Measurements from ENCODE around the gene DOK3.

Gene DOK3

GRCh38 chr5:177472460-177473442 lies 36.9 kb downstream of the DOK3 start:
- peak overlapping the region; percentile 77 for H3K9ac ChIP-seq (ENCODE audit: low read length)
- no peaks in the 10 kb centered on the region for H3K9me2 ChIP-seq (replicated peaks; ENCODE audit: insufficient read depth, low read length)
- H3K27ac ChIP-seq (ENCODE audit: low read depth, low read length), result peak overlapping the region; percentile 61
- H3K9me3 ChIP-seq (ENCODE audit: insufficient read depth, low read length), result no peaks in the 10 kb centered on the region
- H3K4me3 ChIP-seq (ENCODE audit: insufficient read depth, low read length, poor library complexity, severe bottlenecking), result peak overlapping the region; percentile 75
- H3F3A ChIP-seq (ENCODE audit: insufficient read depth), result no peaks in the 10 kb centered on the region; the same call in 1 of the 2 replicates
- no peaks in the 10 kb centered on the region for H3K36me3 ChIP-seq (ENCODE audit: low read length)
- H2AFZ ChIP-seq (ENCODE audit: low read depth, low read length, severe bottlenecking), result peak overlapping the region; percentile 16
- peaks cover 13% of the 10 kb centered on the region for H3K79me2 ChIP-seq (ENCODE audit: insufficient read depth, low read length)
- no peaks in the 10 kb centered on the region for H4K20me1 ChIP-seq (ENCODE audit: low read depth, low read length)
- no peak for TF ChIP-seq CTCF (IDR thresholded peaks at IDR 0.05; ENCODE audit: insufficient read depth, low read length, poor library complexity, severe bottlenecking)
- peak overlapping the region; percentile 78 for H3K4me2 ChIP-seq (ENCODE audit: low read depth, low read length, poor library complexity, severe bottlenecking)
- no peaks in the 10 kb centered on the region for H3K27me3 ChIP-seq (ENCODE audit: low read length)

GRCh38 chr5:177471610-177472356 lies 37.8 kb downstream of the DOK3 start:
- H3K4me2 ChIP-seq (ENCODE audit: low read depth, low read length, poor library complexity, severe bottlenecking), result peak overlapping the region; percentile 78
- H3K9ac ChIP-seq (ENCODE audit: low read length), result peak overlapping the region; percentile 77
- peaks cover 13% of the 10 kb centered on the region for H3K79me2 ChIP-seq (ENCODE audit: insufficient read depth, low read length)
- TF ChIP-seq EZH2phosphoT487 (conservative IDR thresholded peaks at IDR 0.05; ENCODE audit: low read length) (no peak), CTCF (IDR thresholded peaks at IDR 0.05; ENCODE audit: insufficient read depth, low read length, poor library complexity, severe bottlenecking) (no peak)
- H3K27me3 ChIP-seq (ENCODE audit: low read length), result no peaks in the 10 kb centered on the region
- no peaks in the 10 kb centered on the region for H3K9me2 ChIP-seq (replicated peaks; ENCODE audit: insufficient read depth, low read length)
- H3K36me3 ChIP-seq (ENCODE audit: low read length), result no peaks in the 10 kb centered on the region
- H2AFZ ChIP-seq (ENCODE audit: low read depth, low read length, severe bottlenecking), result no peak overlapping the region
- H3K9me3 ChIP-seq (ENCODE audit: insufficient read depth, low read length), result no peaks in the 10 kb centered on the region
- H3K27ac ChIP-seq (ENCODE audit: low read depth, low read length), result peak overlapping the region; percentile 61
- H3K4me3 ChIP-seq (ENCODE audit: insufficient read depth, low read length, poor library complexity, severe bottlenecking), result peak overlapping the region; percentile 75
- no peaks in the 10 kb centered on the region; the same call in 1 of the 2 replicates for H3F3A ChIP-seq (ENCODE audit: insufficient read depth)
- no peaks in the 10 kb centered on the region for H4K20me1 ChIP-seq (ENCODE audit: low read depth, low read length)

- no peaks in the 10 kb centered on the region for H3K27me3 ChIP-seq (ENCODE audit: low read length)
- H3K79me2 ChIP-seq (ENCODE audit: insufficient read depth, low read length), result peaks cover 13% of the 10 kb centered on the region
- no peaks in the 10 kb centered on the region for H3K9me2 ChIP-seq (replicated peaks; ENCODE audit: insufficient read depth, low read length)
- H2AFZ ChIP-seq (ENCODE audit: low read depth, low read length, severe bottlenecking), result no peak overlapping the region
- H3K36me3 ChIP-seq (ENCODE audit: low read length), result no peaks in the 10 kb centered on the region
- no peaks in the 10 kb centered on the region for H4K20me1 ChIP-seq (ENCODE audit: low read depth, low read length)
- no peak overlapping the region for H3K9ac ChIP-seq (ENCODE audit: low read length)
- no peak overlapping the region for H3K27ac ChIP-seq (ENCODE audit: low read depth, low read length)
- no peaks in the 10 kb centered on the region for H3K9me3 ChIP-seq (ENCODE audit: insufficient read depth, low read length)
- TF ChIP-seq CTCF (IDR thresholded peaks at IDR 0.05; ENCODE audit: insufficient read depth, low read length, poor library complexity, severe bottlenecking) (no peak), EZH2phosphoT487 (conservative IDR thresholded peaks at IDR 0.05; ENCODE audit: low read length) (no peak)
- no peaks in the 10 kb centered on the region; the same call in 1 of the 2 replicates for H3F3A ChIP-seq (ENCODE audit: insufficient read depth)
- H3K4me3 ChIP-seq (ENCODE audit: insufficient read depth, low read length, poor library complexity, severe bottlenecking), result no peak overlapping the region
- H3K4me2 ChIP-seq (ENCODE audit: low read depth, low read length, poor library complexity, severe bottlenecking), result no peak overlapping the region
Observed at GRCh38 chr5:177470759-177471536, 38.7 kb downstream of the DOK3 start.

All from SU-DHL-6 (cell line).